ENCODE measurements around the gene CCNY. TPM values are rescaled to one million over a fixed set of nuclear protein-coding genes. Genes with fewer than 3 reads are reported as not detected.

The CCNY gene
- total and polyA plus RNA-seq, 9 donors, result 28.3 to 87.0 (median 60.9) TPM

- Histone ChIP-seq H3K4me3 (no peak overlapping the region), H3K27ac (peak overlapping the region in 1 of 2 donors; percentile 18), H3K9me3 (no peaks in the 10 kb centered on the region), H3K27me3 (no peaks in the 10 kb centered on the region), H3K4me1 (ENCODE audit: insufficient read depth) (peaks cover 41% of the 10 kb centered on the region), H3K36me3 (no peaks in the 10 kb centered on the region)
- intact Hi-C loops (cut with DNase I), result no loop called here
- 85 to 91% (median 89%) methylated on average over 5 of the region's 5 CpGs for WGBS, 3 donors
- no peak for DNase-seq
- no peak for TF ChIP-seq EP300 (IDR thresholded peaks at IDR 0.05)
- TF ChIP-seq POLR2A (IDR thresholded peaks at IDR 0.05), result no peak
- no peak for TF ChIP-seq CTCF (IDR thresholded peaks at IDR 0.05)
Observed at GRCh38 chr10:35449944-35450343, 113.6 kb downstream of the CCNY start.

DNA sequence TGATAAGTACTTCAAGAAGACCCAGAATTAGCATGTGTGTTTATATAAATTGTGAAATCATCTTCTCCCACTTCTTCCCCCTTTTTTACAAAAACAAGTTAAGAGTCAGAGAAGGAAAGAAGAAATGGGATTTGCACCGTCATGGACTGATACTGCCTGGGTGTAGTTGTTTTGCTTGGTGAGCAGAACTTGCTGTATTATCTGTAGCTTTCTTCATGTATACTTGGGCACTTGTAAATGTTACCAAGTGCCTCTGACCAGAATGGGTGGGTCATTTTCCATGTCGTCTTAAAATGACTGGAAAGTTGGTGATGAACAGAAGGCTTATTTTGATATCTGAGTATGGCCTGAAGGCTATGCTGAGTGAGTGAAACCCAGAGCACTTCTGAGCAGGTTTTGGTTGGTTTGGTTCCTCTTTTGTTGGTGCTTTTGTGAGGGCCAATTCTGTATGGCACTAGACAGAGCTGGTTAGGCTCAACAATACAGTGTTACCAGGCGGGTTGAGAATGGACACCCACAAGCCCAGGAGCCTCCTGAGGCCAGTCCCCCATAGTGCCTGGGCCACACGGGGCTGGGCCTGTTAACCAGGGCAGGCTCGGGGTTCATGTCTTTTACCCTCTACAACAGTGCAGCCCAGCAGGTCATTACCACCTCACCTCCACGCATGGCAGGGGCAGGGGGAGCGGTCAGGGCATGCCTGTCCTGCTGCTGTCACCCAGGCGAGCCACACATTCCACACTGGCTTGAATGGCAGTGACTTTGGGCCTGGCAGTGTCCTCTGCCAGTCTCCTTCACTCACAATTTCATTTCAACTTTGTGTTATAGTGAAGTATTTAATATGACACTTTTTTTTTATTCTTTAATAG is 115.1 kb downstream of the CCNY start:
- Histone ChIP-seq H3K9me3 (no peaks in the 10 kb centered on the region), H3K27me3 (no peaks in the 10 kb centered on the region), H3K4me1 (ENCODE audit: insufficient read depth) (peaks cover 44% of the 10 kb centered on the region), H3K36me3 (no peaks in the 10 kb centered on the region), H3K27ac (peak overlapping the region; percentile 15 to 18), H3K4me3 (no peak overlapping the region)
- intact Hi-C loops (cut with DNase I), result no loop called here
- WGBS, 3 donors, result 72 to 79% (median 75%) methylated on average over 8 of the region's 8 CpGs
- no peak for DNase-seq
- TF ChIP-seq POLR2A (IDR thresholded peaks at IDR 0.05), result no peak
- TF ChIP-seq EP300 (IDR thresholded peaks at IDR 0.05), result no peak
- no peak for TF ChIP-seq CTCF (IDR thresholded peaks at IDR 0.05)

DNA sequence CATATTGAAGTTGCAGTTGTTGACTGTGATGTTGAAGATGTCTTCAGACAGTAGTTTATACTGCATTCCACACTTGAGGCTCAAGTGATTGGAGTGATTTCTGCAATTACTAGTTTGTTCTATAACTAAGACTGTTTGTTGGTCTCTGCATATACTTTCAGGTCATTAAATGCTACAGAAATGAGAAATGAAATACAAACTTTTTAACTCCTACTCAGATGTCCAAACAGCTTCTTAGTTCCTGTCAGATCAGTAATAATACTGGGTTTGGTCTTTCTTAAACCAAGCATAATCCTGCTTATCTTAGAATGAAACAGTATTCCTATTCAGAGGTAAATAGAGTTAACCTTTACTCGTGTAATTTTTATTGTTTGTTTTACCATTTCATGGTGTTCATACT is 115.9 kb downstream of the CCNY start:
- intact Hi-C loops (cut with DNase I), result no loop called here
- no peak overlapping the region for H3K4me3 ChIP-seq
- no peaks in the 10 kb centered on the region for H3K36me3 ChIP-seq
- H3K27me3 ChIP-seq, result no peaks in the 10 kb centered on the region
- DNase-seq, result no peak
- H3K9me3 ChIP-seq, result no peaks in the 10 kb centered on the region
- 32 to 44% (median 40%) methylated on average over 1 of the region's 1 CpG for WGBS, 3 donors
- H3K4me1 ChIP-seq (ENCODE audit: insufficient read depth), result peaks cover 42% of the 10 kb centered on the region
- no peak for TF ChIP-seq POLR2A (IDR thresholded peaks at IDR 0.05)
- TF ChIP-seq CTCF (IDR thresholded peaks at IDR 0.05), result no peak
- H3K27ac ChIP-seq, result no peak overlapping the region

- intact Hi-C loops (cut with DNase I), result no loop called here
- Histone ChIP-seq H3K9me3 (no peaks in the 10 kb centered on the region), H3K36me3 (no peaks in the 10 kb centered on the region), H3K27me3 (no peaks in the 10 kb centered on the region), H3K4me3 (no peak overlapping the region), H3K4me1 (ENCODE audit: insufficient read depth) (peaks cover 38% of the 10 kb centered on the region), H3K27ac (no peak overlapping the region)
- TF ChIP-seq CTCF (IDR thresholded peaks at IDR 0.05), result no peak
- no peak for TF ChIP-seq POLR2A (IDR thresholded peaks at IDR 0.05)
- TF ChIP-seq EP300 (IDR thresholded peaks at IDR 0.05), result no peak
- WGBS, 3 donors, result 91 to 94% (median 93%) methylated on average over 2 of the region's 2 CpGs
- DNase-seq, result no peak
Observed at GRCh38 chr10:35452847-35453246, 116.5 kb downstream of the CCNY start.
